Heart left ventricle (tissue), 13 donors: Measurements from ENCODE around the gene KCNJ6.

Experiments
- POLR2A ChIP-seq, 2 donors: fragments of 450-650 bp; IDR thresholded peaks; one replicate each; pipeline ENCODE4 v1.6.1; 2017; ENCODE audit warnings: antibody characterized with exemption in 2 of 2, mild to moderate bottlenecking in 2 of 2, moderate library complexity in 2 of 2
- TF ChIP-seq, protein P1 (sequence below), 12 donors: fragments of 200-600 bp; sonication (generic) in 4 of 12; IDR thresholded peaks; one replicate each; pipeline versions ENCODE4 v1.5.0 to v1.8.0; 2018 to 2022; ENCODE audit warnings: antibody characterized with exemption in 12 of 12, mild to moderate bottlenecking in 5 of 12
- donor health status: ischemic (EF 13 %, LVEDD 7.1; RV severe dilation, severe dysfunction).
- donor health status: DM: no; HTN: yes; CAD: no.
- donor health status: DM: no; HTN: no; CAD: no.
- donor health status: ischemic (EF 25% LVEDD 6.9; RV normal size, moderate dysfunction).
- donor health status: ischemic (EF 25% LVEDD 5.7; RV mildly dilated, moderate dysfunction).
- donor health status: ischemic (EF 35%, LVEDD 5.7; RV mildly dilated, moderate dysfunction).
- donor health status: nonischemic (EF 11% LVEDD 7.7; RV severe dilation, severe dysfunction).
- donor health status: DM: yes; HTN: yes; CAD: no.
- donor health status: PGD.
- donor health status: ischemic (EF 29% LVEDD 5.4; RV normal size, mild dysfunction).
- donor health status: nonischemic (EF 23%, LVEDD 6.1; RV moderate dilation, normal function).

DNA sequence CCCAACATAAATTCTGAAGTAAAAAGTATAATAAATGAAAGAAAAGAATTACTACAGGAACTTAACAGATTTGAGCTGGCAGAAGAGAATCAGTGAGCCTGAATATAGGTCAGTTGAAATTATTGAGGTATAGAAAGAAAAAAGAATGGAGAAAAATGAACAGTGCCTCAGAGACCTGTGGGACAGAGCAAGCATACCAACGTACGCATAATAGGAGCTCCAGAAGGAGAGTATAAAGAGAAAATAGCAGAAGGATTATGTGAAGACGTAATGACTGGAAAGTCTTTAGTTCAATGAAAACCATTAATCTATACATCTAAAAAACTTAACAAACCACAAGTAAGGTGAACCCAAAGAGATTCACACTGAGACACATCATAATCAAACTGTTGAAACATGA, 287.9 kb downstream of the KCNJ6 start:
- TF ChIP-seq, protein P1, sequence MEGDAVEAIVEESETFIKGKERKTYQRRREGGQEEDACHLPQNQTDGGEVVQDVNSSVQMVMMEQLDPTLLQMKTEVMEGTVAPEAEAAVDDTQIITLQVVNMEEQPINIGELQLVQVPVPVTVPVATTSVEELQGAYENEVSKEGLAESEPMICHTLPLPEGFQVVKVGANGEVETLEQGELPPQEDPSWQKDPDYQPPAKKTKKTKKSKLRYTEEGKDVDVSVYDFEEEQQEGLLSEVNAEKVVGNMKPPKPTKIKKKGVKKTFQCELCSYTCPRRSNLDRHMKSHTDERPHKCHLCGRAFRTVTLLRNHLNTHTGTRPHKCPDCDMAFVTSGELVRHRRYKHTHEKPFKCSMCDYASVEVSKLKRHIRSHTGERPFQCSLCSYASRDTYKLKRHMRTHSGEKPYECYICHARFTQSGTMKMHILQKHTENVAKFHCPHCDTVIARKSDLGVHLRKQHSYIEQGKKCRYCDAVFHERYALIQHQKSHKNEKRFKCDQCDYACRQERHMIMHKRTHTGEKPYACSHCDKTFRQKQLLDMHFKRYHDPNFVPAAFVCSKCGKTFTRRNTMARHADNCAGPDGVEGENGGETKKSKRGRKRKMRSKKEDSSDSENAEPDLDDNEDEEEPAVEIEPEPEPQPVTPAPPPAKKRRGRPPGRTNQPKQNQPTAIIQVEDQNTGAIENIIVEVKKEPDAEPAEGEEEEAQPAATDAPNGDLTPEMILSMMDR (IDR thresholded peaks at IDR 0.05), result no peak
- no peak for TF ChIP-seq POLR2A (IDR thresholded peaks at IDR 0.05)
